Lower leg skin (tissue), 3 donors: Measurements from ENCODE around the gene DDX28.

Experiments used
- POLR2A ChIP-seq, 2 donors: fragments of 450-650 bp; IDR thresholded peaks; one replicate each; pipeline ENCODE4 v1.6.1; 2016 to 2017; ENCODE audit warnings: antibody characterized with exemption in 2 of 2, mild to moderate bottlenecking in 1 of 2, moderate library complexity in 1 of 2
- TF ChIP-seq, protein P1 (sequence below), 3 donors: fragments of 450-650 bp; IDR thresholded peaks; one replicate each; pipeline ENCODE4 v1.5.1; 2016; ENCODE audit warnings: antibody characterized with exemption in 3 of 3, mild to moderate bottlenecking in 3 of 3, moderate library complexity in 2 of 3

DNA sequence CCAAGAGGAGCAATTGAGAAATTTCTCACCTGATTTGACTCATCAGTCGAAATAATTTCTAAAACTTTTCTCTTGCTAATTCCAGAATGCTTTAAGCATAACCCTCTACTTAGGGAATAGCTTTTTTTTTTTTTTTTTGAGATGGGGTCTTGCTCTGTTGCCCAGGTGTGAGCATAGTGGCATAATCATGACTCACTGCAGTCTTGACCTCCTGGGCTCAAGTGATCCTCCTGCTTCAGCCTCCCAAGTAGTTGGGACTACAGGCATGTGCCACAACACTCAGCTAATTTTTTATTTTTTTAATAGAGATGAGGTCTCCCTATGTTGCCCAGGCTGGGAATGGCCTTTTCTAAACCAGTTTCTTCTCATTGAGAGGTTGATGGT, 48.5 kb upstream of the DDX28 start:
- TF ChIP-seq, protein P1, sequence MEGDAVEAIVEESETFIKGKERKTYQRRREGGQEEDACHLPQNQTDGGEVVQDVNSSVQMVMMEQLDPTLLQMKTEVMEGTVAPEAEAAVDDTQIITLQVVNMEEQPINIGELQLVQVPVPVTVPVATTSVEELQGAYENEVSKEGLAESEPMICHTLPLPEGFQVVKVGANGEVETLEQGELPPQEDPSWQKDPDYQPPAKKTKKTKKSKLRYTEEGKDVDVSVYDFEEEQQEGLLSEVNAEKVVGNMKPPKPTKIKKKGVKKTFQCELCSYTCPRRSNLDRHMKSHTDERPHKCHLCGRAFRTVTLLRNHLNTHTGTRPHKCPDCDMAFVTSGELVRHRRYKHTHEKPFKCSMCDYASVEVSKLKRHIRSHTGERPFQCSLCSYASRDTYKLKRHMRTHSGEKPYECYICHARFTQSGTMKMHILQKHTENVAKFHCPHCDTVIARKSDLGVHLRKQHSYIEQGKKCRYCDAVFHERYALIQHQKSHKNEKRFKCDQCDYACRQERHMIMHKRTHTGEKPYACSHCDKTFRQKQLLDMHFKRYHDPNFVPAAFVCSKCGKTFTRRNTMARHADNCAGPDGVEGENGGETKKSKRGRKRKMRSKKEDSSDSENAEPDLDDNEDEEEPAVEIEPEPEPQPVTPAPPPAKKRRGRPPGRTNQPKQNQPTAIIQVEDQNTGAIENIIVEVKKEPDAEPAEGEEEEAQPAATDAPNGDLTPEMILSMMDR (IDR thresholded peaks at IDR 0.05) = no peak
- no peak for TF ChIP-seq POLR2A (IDR thresholded peaks at IDR 0.05)
